Fibroblast of upper back skin (primary cell): ENCODE data around the gene MTHFR.
A peak's percentile ranks its signal among the peaks of the same experiment; 100 is the strongest.

Experiments
- DNase-seq: peaks from one replicate; pipeline ENCODE4 v3.0.0-alpha.2; 2013

The MTHFR gene

GRCh38 chr1:11805422-11806306 lies at the start of gene MTHFR, which contains the start of gene CLCN6:
Gene MTHFR, minus strand, starts transcription at chr1:11805964. Its CDS starts 2,848 bp downstream, at chr1:11803116.
Gene CLCN6, plus strand, starts transcription at chr1:11806191. Its CDS starts 72 bp downstream, at chr1:11806263.
- peak; percentile 99 for DNase-seq

- DNase-seq, result no peak
These were observed 49.7 kb upstream of the MTHFR start for GRCh38 chr1:11855430-11855829.

- no peak for DNase-seq
These were observed 48.8 kb upstream of the MTHFR start for GRCh38 chr1:11854519-11854918.

- DNase-seq, result no peak
These were observed 45.4 kb upstream of the MTHFR start for GRCh38 chr1:11851180-11851579.

GRCh38 chr1:11850156-11850555 lies 44.4 kb upstream of the MTHFR start:
- no peak for DNase-seq

- DNase-seq, result no peak
These were observed 42.6 kb upstream of the MTHFR start for GRCh38 chr1:11848373-11848700.

- DNase-seq, result peak; percentile 20
These were observed 42.1 kb upstream of the MTHFR start, which contains the start of gene NPPA for GRCh38 chr1:11847667-11848372. Gene NPPA, minus strand, starts transcription at chr1:11847783. Its CDS starts 99 bp downstream, at chr1:11847684.

GRCh38 chr1:11845641-11846335 lies 40.0 kb upstream of the MTHFR start:
- DNase-seq, result peak; percentile 12

- DNase-seq, result peak; percentile 19
These were observed 36.6 kb upstream of the MTHFR start for GRCh38 chr1:11842154-11843041.

GRCh38 chr1:11841245-11842153 lies 35.7 kb upstream of the MTHFR start:
- DNase-seq, result no peak

GRCh38 chr1:11839727-11840705 lies 34.3 kb upstream of the MTHFR start:
- DNase-seq, result no peak

- DNase-seq, result peak; percentile 47
These were observed 32.8 kb upstream of the MTHFR start for GRCh38 chr1:11838349-11839272.

GRCh38 chr1:11837767-11838348 lies 32.1 kb upstream of the MTHFR start:
- DNase-seq, result no peak

GRCh38 chr1:11836955-11837766 lies 31.4 kb upstream of the MTHFR start:
- no peak for DNase-seq

GRCh38 chr1:11835441-11836225 lies 29.9 kb upstream of the MTHFR start:
- DNase-seq, result no peak

GRCh38 chr1:11833900-11834299 lies 28.1 kb upstream of the MTHFR start:
- no peak for DNase-seq

- DNase-seq, result no peak
These were observed 27.7 kb upstream of the MTHFR start for GRCh38 chr1:11833497-11833896.
